ENCODE results near the gene USP5.

DNA sequence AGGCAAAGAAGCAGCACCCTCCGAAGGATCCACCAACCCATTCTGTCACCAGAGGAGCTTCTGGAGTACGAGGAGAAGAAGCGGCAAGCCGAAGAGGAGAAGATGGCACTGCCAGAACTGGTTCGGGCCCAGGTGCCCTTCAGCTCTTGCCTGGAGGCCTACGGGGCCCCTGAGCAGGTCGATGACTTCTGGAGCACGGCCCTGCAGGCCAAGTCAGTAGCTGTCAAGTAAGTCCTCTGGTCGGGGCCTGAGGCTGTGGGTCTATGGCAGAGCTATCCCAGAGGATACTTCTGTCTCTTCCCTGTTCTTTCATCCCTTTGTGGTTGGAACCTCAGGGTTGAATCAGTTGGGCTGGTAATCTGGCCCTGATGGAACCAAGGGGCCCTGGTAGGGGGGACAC, 9.4 kb downstream of the USP5 start:
- TF ChIP-seq POLR2AphosphoS5 (IDR thresholded peaks at IDR 0.05) (no peak), POLR2A (IDR thresholded peaks at IDR 0.05) (no peak), CTCF (IDR thresholded peaks at IDR 0.05) (no peak), EP300 (IDR thresholded peaks at IDR 0.05) (no peak)

Data from upper lobe of left lung (tissue), 4 donors.